ENCODE measurements around the gene KRTAP5-4.
"Not testable (repeated sequence)": the region's sequence is repeated elsewhere in the genome, so short reads cannot be mapped to it uniquely, and the experiment has no call there.

KRTAP5-4 gene

DNA sequence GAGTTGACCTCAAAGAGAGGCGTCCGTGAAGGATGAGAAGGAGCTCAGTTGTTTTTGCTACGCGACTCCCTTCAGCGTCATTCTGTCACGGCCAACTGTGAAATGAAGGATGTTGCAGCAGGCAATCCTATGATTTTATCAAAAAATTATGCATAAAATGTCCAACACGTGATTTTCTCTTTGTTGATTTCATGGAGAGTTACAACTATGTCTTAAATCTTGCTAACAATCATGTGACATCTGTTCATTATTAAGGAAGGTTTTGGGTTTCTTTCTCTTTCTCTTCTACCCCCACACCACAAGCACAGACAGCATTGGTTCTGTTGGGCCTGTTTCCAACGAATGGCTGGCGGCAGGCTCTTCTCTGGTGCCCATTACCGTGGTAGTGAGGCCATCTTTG, 3.7 kb downstream of the KRTAP5-4 start:
- Histone ChIP-seq H3K27me3 (replicated peaks in 2 of 5; ENCODE audit: control insufficient read depth in 4 of 5, insufficient read depth in 5 of 5, low read length in 4 of 5) (peaks cover 0 to 20% (median 6%) of the 10 kb centered on the region in 5 experiments), H3K27ac (ENCODE audit: insufficient read depth in 1 of 2, low read depth in 1 of 2, low read length in 2 of 2, poor library complexity in 1 of 2, severe bottlenecking in 2 of 2) (no peak overlapping the region), H3K9me3 (ENCODE audit: control extremely low read depth in 1 of 5, control insufficient read depth in 4 of 5, insufficient read depth in 2 of 5, low read depth in 1 of 5, low read length in 4 of 5) (no peaks in the 10 kb centered on the region), H3K36me3 (ENCODE audit: control insufficient read depth in 4 of 4, insufficient read depth in 4 of 4, low read length in 3 of 4) (no peaks in the 10 kb centered on the region), H3K4me3 (ENCODE audit: control insufficient read depth in 1 of 7, extremely low read depth in 1 of 7, insufficient read depth in 4 of 7, low read depth in 2 of 7, low read length in 6 of 7) (no peak overlapping the region), H3K4me1 (ENCODE audit: control extremely low read depth in 1 of 4, control insufficient read depth in 4 of 4, insufficient read depth in 4 of 4, low read length in 3 of 4) (no peaks in the 10 kb centered on the region)
- ChIA-PET POLR2A (no interaction called here), CTCF (interaction anchor here (1.3 to 3.3 kb wide), 3 partner anchors 12 to 215 kb away, joined by 3 to 11 read pairs (median 4); no protein-coding TSS in a partner anchor)
- DNase-seq, result no peak
- WGBS (ENCODE audit: insufficient coverage), result 89% methylated on average over 8 of the region's 10 CpGs

GRCh38 chr11:1608363-1608762, 13.6 kb downstream of the KRTAP5-4 start, which contains the start of gene KRTAP5-3:
Gene KRTAP5-3, minus strand, starts transcription at chr11:1608463. Its CDS starts 78 bp downstream, at chr11:1608385.
- no peaks in the 10 kb centered on the region for H3K36me3 ChIP-seq (ENCODE audit: control insufficient read depth in 4 of 4, insufficient read depth in 4 of 4, low read length in 3 of 4)
- no peak within 1 kb of the TSS for H3K27ac ChIP-seq (ENCODE audit: insufficient read depth in 1 of 2, low read depth in 1 of 2, low read length in 2 of 2, poor library complexity in 1 of 2, severe bottlenecking in 2 of 2)
- ChIA-PET CTCF (interaction anchor here (0.6 to 0.9 kb wide), 2 partner anchors 12 to 273 kb away, joined by 3 read pairs; no protein-coding TSS in a partner anchor), POLR2A (no interaction called here)
- peaks cover 0 to 35% (median 9%) of the 10 kb centered on the region in 5 experiments for H3K27me3 ChIP-seq (replicated peaks in 2 of 5; ENCODE audit: control insufficient read depth in 4 of 5, insufficient read depth in 5 of 5, low read length in 4 of 5)
- H3K4me1 ChIP-seq (ENCODE audit: control extremely low read depth in 1 of 4, control insufficient read depth in 4 of 4, insufficient read depth in 4 of 4, low read length in 3 of 4), result no peaks in the 10 kb centered on the region
- H3K9me3 ChIP-seq (ENCODE audit: control extremely low read depth in 1 of 5, control insufficient read depth in 4 of 5, insufficient read depth in 2 of 5, low read depth in 1 of 5, low read length in 4 of 5), result no peaks in the 10 kb centered on the region
- WGBS (ENCODE audit: insufficient coverage), result no CpG with 5 or more reads among the region's 4 CpGs
- H3K4me3 ChIP-seq (ENCODE audit: control insufficient read depth in 1 of 7, extremely low read depth in 1 of 7, insufficient read depth in 4 of 7, low read depth in 2 of 7, low read length in 6 of 7), result no peak within 1 kb of the TSS
- no peak for DNase-seq

GRCh38 chr11:1607901-1608300, 14.0 kb downstream of the KRTAP5-4 start:
- not testable (repeated sequence) for H3K36me3 ChIP-seq (ENCODE audit: control insufficient read depth in 4 of 4, insufficient read depth in 4 of 4, low read length in 3 of 4); H3K27ac ChIP-seq (ENCODE audit: insufficient read depth in 1 of 2, low read depth in 1 of 2, low read length in 2 of 2, poor library complexity in 1 of 2, severe bottlenecking in 2 of 2); H3K9me3 ChIP-seq (ENCODE audit: control extremely low read depth in 1 of 5, control insufficient read depth in 4 of 5, insufficient read depth in 2 of 5, low read depth in 1 of 5, low read length in 4 of 5); DNase-seq; H3K4me1 ChIP-seq (ENCODE audit: control extremely low read depth in 1 of 4, control insufficient read depth in 4 of 4, insufficient read depth in 4 of 4, low read length in 3 of 4); H3K4me3 ChIP-seq (ENCODE audit: control insufficient read depth in 1 of 7, extremely low read depth in 1 of 7, insufficient read depth in 4 of 7, low read depth in 2 of 7, low read length in 6 of 7)
- 72% methylated on average over 4 of the region's 5 CpGs for WGBS (ENCODE audit: insufficient coverage)
- CTCF ChIA-PET, result interaction anchor here (0.6 kb wide), 1 partner anchor 274 kb away, joined by 3 read pairs; no protein-coding TSS in a partner anchor
- POLR2A ChIA-PET, result interaction anchor here (0.6 kb wide), 1 partner anchor 40 kb away, joined by 4 read pairs; no protein-coding TSS in a partner anchor
- H3K27me3 ChIP-seq (replicated peaks in 2 of 5; ENCODE audit: control insufficient read depth in 4 of 5, insufficient read depth in 5 of 5, low read length in 4 of 5), result peaks cover 0 to 39% (median 11%) of the 10 kb centered on the region in 5 experiments

- peaks cover 0 to 43% (median 10%) of the 10 kb centered on the region in 5 experiments for H3K27me3 ChIP-seq (replicated peaks in 2 of 5; ENCODE audit: control insufficient read depth in 4 of 5, insufficient read depth in 5 of 5, low read length in 4 of 5)
- POLR2A ChIA-PET, result interaction anchor here (0.6 kb wide), 1 partner anchor 39 kb away, joined by 4 read pairs; no protein-coding TSS in a partner anchor
- H3K4me1 ChIP-seq (ENCODE audit: control extremely low read depth in 1 of 4, control insufficient read depth in 4 of 4, insufficient read depth in 4 of 4, low read length in 3 of 4); H3K27ac ChIP-seq (ENCODE audit: insufficient read depth in 1 of 2, low read depth in 1 of 2, low read length in 2 of 2, poor library complexity in 1 of 2, severe bottlenecking in 2 of 2); H3K9me3 ChIP-seq (ENCODE audit: control extremely low read depth in 1 of 5, control insufficient read depth in 4 of 5, insufficient read depth in 2 of 5, low read depth in 1 of 5, low read length in 4 of 5); CTCF ChIA-PET; DNase-seq; H3K4me3 ChIP-seq (ENCODE audit: control insufficient read depth in 1 of 7, extremely low read depth in 1 of 7, insufficient read depth in 4 of 7, low read depth in 2 of 7, low read length in 6 of 7); H3K36me3 ChIP-seq (ENCODE audit: control insufficient read depth in 4 of 4, insufficient read depth in 4 of 4, low read length in 3 of 4): not testable (repeated sequence)
- WGBS (ENCODE audit: insufficient coverage), result 42% methylated on average over 14 of the region's 18 CpGs
Observed at GRCh38 chr11:1607156-1607845, 14.6 kb downstream of the KRTAP5-4 start.

DNA sequence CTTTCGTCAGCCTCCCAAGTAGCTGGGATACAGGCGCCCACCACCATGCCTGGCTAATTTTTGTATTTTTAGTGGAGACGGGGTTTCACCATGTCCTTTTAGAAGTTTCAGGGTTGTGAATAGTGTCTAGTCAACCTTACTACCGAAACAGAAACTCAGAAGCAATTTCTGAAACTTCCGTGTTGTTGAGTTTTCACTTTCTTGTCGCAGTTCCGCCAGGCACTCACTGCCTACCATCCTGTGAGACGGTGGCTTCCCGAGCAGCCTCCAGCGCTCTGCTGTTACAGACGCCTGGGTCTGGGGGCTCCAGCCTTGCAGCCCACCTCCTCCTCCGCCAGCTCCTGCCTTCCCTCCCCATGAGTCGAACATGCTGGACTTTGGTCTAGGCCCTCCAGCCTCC, 16.0 kb downstream of the KRTAP5-4 start:
- H3K4me1 ChIP-seq (ENCODE audit: control extremely low read depth in 1 of 4, control insufficient read depth in 4 of 4, insufficient read depth in 4 of 4, low read length in 3 of 4); H3K36me3 ChIP-seq (ENCODE audit: control insufficient read depth in 4 of 4, insufficient read depth in 4 of 4, low read length in 3 of 4); POLR2A ChIA-PET; H3K27ac ChIP-seq (ENCODE audit: insufficient read depth in 1 of 2, low read depth in 1 of 2, low read length in 2 of 2, poor library complexity in 1 of 2, severe bottlenecking in 2 of 2); H3K9me3 ChIP-seq (ENCODE audit: control extremely low read depth in 1 of 5, control insufficient read depth in 4 of 5, insufficient read depth in 2 of 5, low read depth in 1 of 5, low read length in 4 of 5); DNase-seq; H3K4me3 ChIP-seq (ENCODE audit: control insufficient read depth in 1 of 7, extremely low read depth in 1 of 7, insufficient read depth in 4 of 7, low read depth in 2 of 7, low read length in 6 of 7): not testable (repeated sequence)
- H3K27me3 ChIP-seq (replicated peaks in 2 of 5; ENCODE audit: control insufficient read depth in 4 of 5, insufficient read depth in 5 of 5, low read length in 4 of 5), result peaks cover 3 to 47% (median 7%) of the 10 kb centered on the region in 5 experiments
- WGBS (ENCODE audit: insufficient coverage), result 94% methylated on average over 13 of the region's 13 CpGs
- CTCF ChIA-PET, result interaction anchor here (1.1 to 1.3 kb wide), 2 partner anchors 11 to 13 kb away, joined by 3 to 5 read pairs; no protein-coding TSS in a partner anchor

GRCh38 chr11:1604711-1605110, 17.2 kb downstream of the KRTAP5-4 start:
- ChIA-PET CTCF (no interaction called here), POLR2A (no interaction called here)
- H3K36me3 ChIP-seq (ENCODE audit: control insufficient read depth in 4 of 4, insufficient read depth in 4 of 4, low read length in 3 of 4), result no peaks in the 10 kb centered on the region
- H3K9me3 ChIP-seq (ENCODE audit: control extremely low read depth in 1 of 5, control insufficient read depth in 4 of 5, insufficient read depth in 2 of 5, low read depth in 1 of 5, low read length in 4 of 5), result no peaks in the 10 kb centered on the region
- no peak for DNase-seq
- WGBS (ENCODE audit: insufficient coverage), result 97% methylated on average over 7 of the region's 7 CpGs
- H3K4me1 ChIP-seq (ENCODE audit: control extremely low read depth in 1 of 4, control insufficient read depth in 4 of 4, insufficient read depth in 4 of 4, low read length in 3 of 4), result no peaks in the 10 kb centered on the region
- peaks cover 4 to 55% (median 10%) of the 10 kb centered on the region in 5 experiments for H3K27me3 ChIP-seq (replicated peaks in 2 of 5; ENCODE audit: control insufficient read depth in 4 of 5, insufficient read depth in 5 of 5, low read length in 4 of 5)
- H3K4me3 ChIP-seq (ENCODE audit: control insufficient read depth in 1 of 7, extremely low read depth in 1 of 7, insufficient read depth in 4 of 7, low read depth in 2 of 7, low read length in 6 of 7), result no peak overlapping the region
- H3K27ac ChIP-seq (ENCODE audit: insufficient read depth in 1 of 2, low read depth in 1 of 2, low read length in 2 of 2, poor library complexity in 1 of 2, severe bottlenecking in 2 of 2), result no peak overlapping the region

GRCh38 chr11:1604181-1604580, 17.8 kb downstream of the KRTAP5-4 start:
- no peak overlapping the region for H3K4me3 ChIP-seq (ENCODE audit: control insufficient read depth in 1 of 7, extremely low read depth in 1 of 7, insufficient read depth in 4 of 7, low read depth in 2 of 7, low read length in 6 of 7)
- H3K4me1 ChIP-seq (ENCODE audit: control extremely low read depth in 1 of 4, control insufficient read depth in 4 of 4, insufficient read depth in 4 of 4, low read length in 3 of 4), result no peaks in the 10 kb centered on the region
- H3K9me3 ChIP-seq (ENCODE audit: control extremely low read depth in 1 of 5, control insufficient read depth in 4 of 5, insufficient read depth in 2 of 5, low read depth in 1 of 5, low read length in 4 of 5), result peaks cover 0 to 2% (median 0%) of the 10 kb centered on the region in 5 experiments
- peaks cover 4 to 60% (median 10%) of the 10 kb centered on the region in 5 experiments for H3K27me3 ChIP-seq (replicated peaks in 2 of 5; ENCODE audit: control insufficient read depth in 4 of 5, insufficient read depth in 5 of 5, low read length in 4 of 5)
- POLR2A ChIA-PET, result no interaction called here
- CTCF ChIA-PET, result no interaction called here
- 96% methylated on average over 11 of the region's 11 CpGs for WGBS (ENCODE audit: insufficient coverage)
- DNase-seq, result no peak
- no peak overlapping the region for H3K27ac ChIP-seq (ENCODE audit: insufficient read depth in 1 of 2, low read depth in 1 of 2, low read length in 2 of 2, poor library complexity in 1 of 2, severe bottlenecking in 2 of 2)
- no peaks in the 10 kb centered on the region for H3K36me3 ChIP-seq (ENCODE audit: control insufficient read depth in 4 of 4, insufficient read depth in 4 of 4, low read length in 3 of 4)

Data from common myeloid progenitor, CD34-positive (primary cell).